NCI-H1694 (cell line): ENCODE data around the gene CPT2.

ENCODE experiments used
- DNase-seq: peaks from one replicate; lab custom pipeline; 2025; lab: John Stamatoyannopoulos, UW

CPT2 gene

GRCh38 chr1:53196485-53197290 is at the start of gene CPT2:
TSS of gene CPT2 (plus strand) at chr1:53196824. CDS start at chr1:53196944, 120 bp downstream.
- peak; percentile 80 for DNase-seq

GRCh38 chr1:53147174-53147573 is 49.5 kb upstream of the CPT2 start:
- DNase-seq: no peak

GRCh38 chr1:53148123-53148522 is 48.5 kb upstream of the CPT2 start:
- DNase-seq: no peak

GRCh38 chr1:53153752-53154151 is 42.9 kb upstream of the CPT2 start:
- DNase-seq: no peak

- DNase-seq: no peak
These were observed 41.7 kb upstream of the CPT2 start for GRCh38 chr1:53154859-53155438.

- DNase-seq: no peak
These were observed 41.1 kb upstream of the CPT2 start for GRCh38 chr1:53155534-53155933.

GRCh38 chr1:53155945-53156344 is 40.7 kb upstream of the CPT2 start:
- DNase-seq: no peak

- no peak for DNase-seq
These were observed 39.8 kb upstream of the CPT2 start for GRCh38 chr1:53156783-53157182.

GRCh38 chr1:53158900-53159299 is 37.7 kb upstream of the CPT2 start:
- DNase-seq: no peak

- DNase-seq: no peak
These were observed 35.7 kb upstream of the CPT2 start for GRCh38 chr1:53160924-53161378.

GRCh38 chr1:53162621-53163020 is 34.0 kb upstream of the CPT2 start:
- DNase-seq: no peak

GRCh38 chr1:53163291-53163768 is 33.3 kb upstream of the CPT2 start:
- DNase-seq: no peak

- DNase-seq: no peak
These were observed 31.1 kb upstream of the CPT2 start for GRCh38 chr1:53165408-53165961.

- no peak for DNase-seq
These were observed 30.3 kb upstream of the CPT2 start for GRCh38 chr1:53166366-53166765.

GRCh38 chr1:53166912-53167311 is 29.7 kb upstream of the CPT2 start:
- no peak for DNase-seq

- peak; percentile 25 for DNase-seq
These were observed 24.0 kb upstream of the CPT2 start for GRCh38 chr1:53172426-53173128.

- DNase-seq: no peak
These were observed 21.4 kb upstream of the CPT2 start for GRCh38 chr1:53174971-53175913.

GRCh38 chr1:53176452-53177208 is 20.0 kb upstream of the CPT2 start:
- peak; percentile 73 for DNase-seq

GRCh38 chr1:53180226-53180625 is 16.4 kb upstream of the CPT2 start:
- DNase-seq: no peak

- DNase-seq: no peak
These were observed 15.7 kb upstream of the CPT2 start for GRCh38 chr1:53180951-53181350.
